DOHH2 (cell line): ENCODE results near the gene CST6.

Experiments used
- H3F3A ChIP-seq: fragments of 200-600 bp; sonication (generic), shearing (Covaris generic); 2 replicates; pipeline ENCODE4 v1.6.0; 2016; ENCODE audit warnings: antibody characterized with exemption, mild to moderate bottlenecking; ENCODE audit not compliant: control insufficient read depth, insufficient read depth
- H3K27ac ChIP-seq: fragments of 200-600 bp; sonication (generic); 2 replicates; pipeline ENCODE4 v1.5.1; 2014; ENCODE audit warnings: low read depth, mild to moderate bottlenecking, low read length, moderate library complexity
- H3K27me3 ChIP-seq: fragments of 200-600 bp; sonication (generic); 2 replicates; pipeline ENCODE4 v1.6.1; 2014; ENCODE audit warnings: mild to moderate bottlenecking, low read length, mixed read lengths; ENCODE audit not compliant: control insufficient read depth
- H3K36me3 ChIP-seq: fragments of 200-600 bp; sonication (generic); 2 replicates; pipeline ENCODE4 v1.6.1; 2014; ENCODE audit warnings: mild to moderate bottlenecking, low read length, moderate library complexity, mixed read lengths; ENCODE audit not compliant: control insufficient read depth
- H3K4me1 ChIP-seq: fragments of 200-600 bp; sonication (generic); 2 replicates; pipeline ENCODE4 v1.6.1; 2014; ENCODE audit warnings: mild to moderate bottlenecking, low read length, mixed read lengths; ENCODE audit not compliant: control insufficient read depth
- H3K4me2 ChIP-seq: fragments of 200-600 bp; sonication (generic); 2 replicates; pipeline ENCODE4 v1.6.0; 2014; ENCODE audit warnings: mild to moderate bottlenecking, low read length, moderate library complexity
- H3K4me3 ChIP-seq: fragments of 200-600 bp; sonication (generic); 2 replicates; pipeline ENCODE4 v1.5.1; 2014; ENCODE audit warnings: mild to moderate bottlenecking, low read length, mixed read lengths
- H3K79me2 ChIP-seq: fragments of 200-600 bp; sonication (generic); 2 replicates; pipeline ENCODE4 v1.6.1; 2014; ENCODE audit warnings: mild to moderate bottlenecking, low read length, mixed read lengths; ENCODE audit not compliant: control insufficient read depth
- H3K9me2 ChIP-seq: fragments of 200-600 bp; sonication (generic); replicated peaks from 2 replicates; pipeline ENCODE4 v1.6.1; 2014; ENCODE audit warnings: mild to moderate bottlenecking, low read length, mixed read lengths; ENCODE audit not compliant: control insufficient read depth
- H3K9me3 ChIP-seq: fragments of 200-600 bp; sonication (generic); 2 replicates; pipeline ENCODE4 v1.6.1; 2014; ENCODE audit warnings: antibody characterized with exemption, low read length, mixed read lengths; ENCODE audit not compliant: control insufficient read depth, insufficient read depth
- H4K20me1 ChIP-seq: fragments of 200-600 bp; sonication (generic); 2 replicates; pipeline ENCODE4 v1.6.0; 2014; ENCODE audit warnings: low read depth, mild to moderate bottlenecking, antibody characterized with exemption, low read length, moderate library complexity; ENCODE audit not compliant: control insufficient read depth, insufficient read depth
- EZH2phosphoT487 ChIP-seq: fragments of 200-600 bp; sonication (generic); IDR thresholded peaks from 2 replicates; pipeline ENCODE4 v1.6.1; 2017; ENCODE audit warnings: borderline replicate concordance, mild to moderate bottlenecking, antibody characterized with exemption, low read length, moderate library complexity, mixed read lengths
- TF ChIP-seq, protein P1 (sequence below): fragments of 200-600 bp; sonication (generic); IDR thresholded peaks from one replicate; pipeline ENCODE4 v1.5.1; 2014; ENCODE audit warnings: antibody characterized with exemption, mild to moderate bottlenecking, low read depth, low read length; ENCODE audit not compliant: poor library complexity, severe bottlenecking

Gene CST6

DNA sequence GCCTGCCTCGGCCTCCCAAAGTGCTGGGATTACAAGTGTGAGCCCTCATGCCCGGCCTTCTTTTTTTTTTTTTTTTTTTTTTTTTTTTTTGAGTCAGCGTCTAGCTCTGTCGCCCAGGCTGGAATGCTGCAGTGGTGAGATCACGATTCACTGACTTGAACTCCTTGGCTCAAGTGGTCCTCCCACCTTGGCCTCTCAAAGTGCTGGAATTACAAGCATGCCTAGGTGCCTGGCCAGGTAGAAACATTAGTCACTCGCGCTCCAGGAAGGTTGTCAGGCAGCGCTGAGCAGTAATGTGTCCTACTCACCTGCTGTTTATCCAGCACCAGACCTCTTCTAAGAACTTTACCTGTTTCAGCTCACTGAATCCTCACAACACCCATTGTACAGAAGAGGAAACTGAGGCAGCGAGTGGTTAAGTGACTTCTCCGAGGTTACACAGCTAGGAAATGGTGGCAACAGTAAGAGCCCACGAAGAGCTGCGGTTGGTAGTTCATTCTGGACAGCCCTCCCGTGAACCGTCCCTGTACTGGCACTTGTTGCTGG is 496 bp upstream of the CST6 start:
- Histone ChIP-seq H3F3A (no peaks in the 10 kb centered on the region; the same call in 1 of the 2 replicates), H4K20me1 (no peaks in the 10 kb centered on the region), H3K79me2 (no peaks in the 10 kb centered on the region), H3K9me3 (no peaks in the 10 kb centered on the region), H3K4me2 (no peak overlapping the region), H3K36me3 (no peaks in the 10 kb centered on the region), H3K4me1 (no peaks in the 10 kb centered on the region), H3K9me2 (no peaks in the 10 kb centered on the region), H3K27ac (no peak overlapping the region), H3K27me3 (0 out of 2 replicates have a peak, but pooled peaks cover 5% of the 10 kb centered on the region), H3K4me3 (no peak overlapping the region)
- TF ChIP-seq, protein P1, sequence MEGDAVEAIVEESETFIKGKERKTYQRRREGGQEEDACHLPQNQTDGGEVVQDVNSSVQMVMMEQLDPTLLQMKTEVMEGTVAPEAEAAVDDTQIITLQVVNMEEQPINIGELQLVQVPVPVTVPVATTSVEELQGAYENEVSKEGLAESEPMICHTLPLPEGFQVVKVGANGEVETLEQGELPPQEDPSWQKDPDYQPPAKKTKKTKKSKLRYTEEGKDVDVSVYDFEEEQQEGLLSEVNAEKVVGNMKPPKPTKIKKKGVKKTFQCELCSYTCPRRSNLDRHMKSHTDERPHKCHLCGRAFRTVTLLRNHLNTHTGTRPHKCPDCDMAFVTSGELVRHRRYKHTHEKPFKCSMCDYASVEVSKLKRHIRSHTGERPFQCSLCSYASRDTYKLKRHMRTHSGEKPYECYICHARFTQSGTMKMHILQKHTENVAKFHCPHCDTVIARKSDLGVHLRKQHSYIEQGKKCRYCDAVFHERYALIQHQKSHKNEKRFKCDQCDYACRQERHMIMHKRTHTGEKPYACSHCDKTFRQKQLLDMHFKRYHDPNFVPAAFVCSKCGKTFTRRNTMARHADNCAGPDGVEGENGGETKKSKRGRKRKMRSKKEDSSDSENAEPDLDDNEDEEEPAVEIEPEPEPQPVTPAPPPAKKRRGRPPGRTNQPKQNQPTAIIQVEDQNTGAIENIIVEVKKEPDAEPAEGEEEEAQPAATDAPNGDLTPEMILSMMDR, result no peak

DNA sequence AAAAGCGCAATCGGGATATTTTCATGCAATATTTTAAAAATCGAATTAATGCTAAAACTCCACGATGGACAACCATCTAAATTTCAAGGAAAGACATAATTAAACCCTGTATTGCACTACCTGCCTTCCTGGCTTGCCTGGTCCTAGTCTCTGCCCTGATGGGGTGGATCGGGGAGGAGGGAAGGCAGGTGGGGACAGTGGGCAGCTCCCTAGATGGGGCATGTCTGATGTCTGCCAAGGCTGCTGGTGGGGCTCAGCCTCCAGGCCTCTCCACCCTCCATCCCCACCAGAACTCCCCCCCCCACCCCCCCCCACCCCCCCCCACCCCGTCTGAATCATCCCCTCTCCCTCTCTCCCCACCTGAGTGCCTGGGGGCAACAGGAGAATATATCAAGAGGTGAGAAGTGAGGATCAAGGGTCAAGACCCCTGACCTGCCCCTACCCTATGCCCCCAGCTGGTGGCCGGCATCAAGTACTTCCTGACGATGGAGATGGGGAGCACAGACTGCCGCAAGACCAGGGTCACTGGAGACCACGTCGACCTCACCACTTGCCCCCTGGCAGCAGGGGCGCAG is 650 bp downstream of the CST6 start:
- Histone ChIP-seq H3K4me1 (no peaks in the 10 kb centered on the region), H3K4me2 (no peak overlapping the region), H3K27ac (no peak overlapping the region)

DNA sequence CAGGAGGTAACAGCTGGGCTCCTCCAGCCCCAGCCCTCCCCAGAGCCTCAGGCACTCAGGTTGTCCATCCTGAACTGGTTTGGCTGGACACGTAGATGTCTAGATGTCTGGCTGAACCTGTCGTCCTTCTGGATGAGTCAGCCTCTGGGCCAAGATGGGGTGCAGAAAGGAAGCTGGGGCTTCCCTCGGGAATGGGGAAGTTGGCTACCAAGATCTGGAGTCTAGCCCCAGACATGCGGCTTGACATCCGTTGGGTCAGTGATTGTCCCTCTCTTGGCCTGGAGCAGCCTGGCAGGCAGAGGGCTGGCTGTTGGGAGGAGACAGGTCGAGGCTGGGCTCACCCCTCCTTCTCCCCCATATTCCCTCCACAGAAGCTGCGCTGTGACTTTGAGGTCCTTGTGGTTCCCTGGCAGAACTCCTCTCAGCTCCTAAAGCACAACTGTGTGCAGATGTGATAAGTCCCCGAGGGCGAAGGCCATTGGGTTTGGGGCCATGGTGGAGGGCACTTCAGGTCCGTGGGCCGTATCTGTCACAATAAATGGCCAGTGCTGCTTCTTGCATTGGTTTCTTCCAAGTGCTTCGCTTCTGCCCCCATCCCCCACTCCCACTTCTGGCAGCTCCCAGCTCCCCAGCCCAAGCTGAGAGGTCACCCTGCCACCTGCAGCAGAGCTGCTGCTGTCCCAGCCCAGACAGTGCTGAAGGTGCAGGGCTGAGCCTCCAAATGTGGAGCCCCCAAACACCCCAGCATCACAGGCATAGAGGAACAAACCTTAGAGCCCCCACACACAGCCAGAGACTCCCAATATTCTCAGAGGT is 1.3 kb downstream of the CST6 start:
- no peaks in the 10 kb centered on the region for H3K4me1 ChIP-seq
- H3K4me2 ChIP-seq, result no peak overlapping the region
- no peaks in the 10 kb centered on the region for H3K9me3 ChIP-seq
- H3K4me3 ChIP-seq, result no peak overlapping the region
- no peaks in the 10 kb centered on the region for H4K20me1 ChIP-seq
- 0 out of 2 replicates have a peak, but pooled peaks cover 5% of the 10 kb centered on the region for H3K27me3 ChIP-seq
- H3K36me3 ChIP-seq, result no peaks in the 10 kb centered on the region
- no peaks in the 10 kb centered on the region for H3F3A ChIP-seq
- no peak for TF ChIP-seq EZH2phosphoT487
- TF ChIP-seq, protein P1, result no peak
- H3K9me2 ChIP-seq, result no peaks in the 10 kb centered on the region
- no peak overlapping the region for H3K27ac ChIP-seq
- H3K79me2 ChIP-seq, result no peaks in the 10 kb centered on the region

More for the DNA sequence above, 650 bp downstream of the CST6 start:
- no peak overlapping the region for H3K4me3 ChIP-seq
- no peaks in the 10 kb centered on the region for H3K36me3 ChIP-seq
- H3F3A ChIP-seq, result no peaks in the 10 kb centered on the region
- TF ChIP-seq, protein P1, result no peak
- TF ChIP-seq EZH2phosphoT487, result no peak
- H3K9me3 ChIP-seq, result no peaks in the 10 kb centered on the region
- no peaks in the 10 kb centered on the region for H3K79me2 ChIP-seq
- 0 out of 2 replicates have a peak, but pooled peaks cover 5% of the 10 kb centered on the region for H3K27me3 ChIP-seq
- H4K20me1 ChIP-seq, result no peaks in the 10 kb centered on the region
- no peaks in the 10 kb centered on the region for H3K9me2 ChIP-seq
